ENCODE data around the gene TRAPPC12. TPM values are rescaled to one million over a fixed set of nuclear protein-coding genes. Genes with fewer than 3 reads are reported as not detected.

TRAPPC12 gene
- total RNA-seq, 1 donor from 2014 or later, result 89.7 TPM

DNA sequence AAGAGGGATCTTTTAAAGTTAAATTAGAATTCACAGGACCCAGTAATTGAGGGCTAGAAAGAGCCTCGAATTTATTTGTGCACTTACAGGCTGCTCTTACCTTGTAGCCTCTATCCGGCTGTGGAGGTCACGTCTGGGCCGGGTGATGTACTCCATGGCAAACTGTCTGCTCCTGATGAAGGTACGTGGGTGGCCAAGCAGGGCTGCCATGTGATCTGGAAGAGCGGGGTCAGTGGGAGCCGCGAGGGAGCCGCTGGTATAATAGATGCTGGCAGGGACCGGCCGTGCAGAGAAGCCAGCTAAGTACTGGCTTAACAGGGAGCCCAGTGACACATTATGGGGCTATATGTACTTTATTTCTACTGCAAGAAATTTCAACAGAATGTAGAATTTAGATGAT, 80.7 kb downstream of the TRAPPC12 start:
- no peak for DNase-seq (ENCODE audit: extremely low spot score, unreplicated experiment)
- Mint-ChIP-seq H3K4me3 (ENCODE audit: unreplicated experiment) (no peak overlapping the region), H3K9me3 (ENCODE audit: unreplicated experiment) (no peaks in the 10 kb centered on the region), H3K27ac (ENCODE audit: unreplicated experiment) (no peak overlapping the region), H3K36me3 (ENCODE audit: unreplicated experiment) (peaks cover 24% of the 10 kb centered on the region), H3K4me1 (ENCODE audit: unreplicated experiment) (peaks cover 2% of the 10 kb centered on the region), H3K27me3 (ENCODE audit: unreplicated experiment) (no peaks in the 10 kb centered on the region)
- TF ChIP-seq, protein P1, sequence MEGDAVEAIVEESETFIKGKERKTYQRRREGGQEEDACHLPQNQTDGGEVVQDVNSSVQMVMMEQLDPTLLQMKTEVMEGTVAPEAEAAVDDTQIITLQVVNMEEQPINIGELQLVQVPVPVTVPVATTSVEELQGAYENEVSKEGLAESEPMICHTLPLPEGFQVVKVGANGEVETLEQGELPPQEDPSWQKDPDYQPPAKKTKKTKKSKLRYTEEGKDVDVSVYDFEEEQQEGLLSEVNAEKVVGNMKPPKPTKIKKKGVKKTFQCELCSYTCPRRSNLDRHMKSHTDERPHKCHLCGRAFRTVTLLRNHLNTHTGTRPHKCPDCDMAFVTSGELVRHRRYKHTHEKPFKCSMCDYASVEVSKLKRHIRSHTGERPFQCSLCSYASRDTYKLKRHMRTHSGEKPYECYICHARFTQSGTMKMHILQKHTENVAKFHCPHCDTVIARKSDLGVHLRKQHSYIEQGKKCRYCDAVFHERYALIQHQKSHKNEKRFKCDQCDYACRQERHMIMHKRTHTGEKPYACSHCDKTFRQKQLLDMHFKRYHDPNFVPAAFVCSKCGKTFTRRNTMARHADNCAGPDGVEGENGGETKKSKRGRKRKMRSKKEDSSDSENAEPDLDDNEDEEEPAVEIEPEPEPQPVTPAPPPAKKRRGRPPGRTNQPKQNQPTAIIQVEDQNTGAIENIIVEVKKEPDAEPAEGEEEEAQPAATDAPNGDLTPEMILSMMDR (IDR thresholded peaks at IDR 0.05), result no peak

DNA sequence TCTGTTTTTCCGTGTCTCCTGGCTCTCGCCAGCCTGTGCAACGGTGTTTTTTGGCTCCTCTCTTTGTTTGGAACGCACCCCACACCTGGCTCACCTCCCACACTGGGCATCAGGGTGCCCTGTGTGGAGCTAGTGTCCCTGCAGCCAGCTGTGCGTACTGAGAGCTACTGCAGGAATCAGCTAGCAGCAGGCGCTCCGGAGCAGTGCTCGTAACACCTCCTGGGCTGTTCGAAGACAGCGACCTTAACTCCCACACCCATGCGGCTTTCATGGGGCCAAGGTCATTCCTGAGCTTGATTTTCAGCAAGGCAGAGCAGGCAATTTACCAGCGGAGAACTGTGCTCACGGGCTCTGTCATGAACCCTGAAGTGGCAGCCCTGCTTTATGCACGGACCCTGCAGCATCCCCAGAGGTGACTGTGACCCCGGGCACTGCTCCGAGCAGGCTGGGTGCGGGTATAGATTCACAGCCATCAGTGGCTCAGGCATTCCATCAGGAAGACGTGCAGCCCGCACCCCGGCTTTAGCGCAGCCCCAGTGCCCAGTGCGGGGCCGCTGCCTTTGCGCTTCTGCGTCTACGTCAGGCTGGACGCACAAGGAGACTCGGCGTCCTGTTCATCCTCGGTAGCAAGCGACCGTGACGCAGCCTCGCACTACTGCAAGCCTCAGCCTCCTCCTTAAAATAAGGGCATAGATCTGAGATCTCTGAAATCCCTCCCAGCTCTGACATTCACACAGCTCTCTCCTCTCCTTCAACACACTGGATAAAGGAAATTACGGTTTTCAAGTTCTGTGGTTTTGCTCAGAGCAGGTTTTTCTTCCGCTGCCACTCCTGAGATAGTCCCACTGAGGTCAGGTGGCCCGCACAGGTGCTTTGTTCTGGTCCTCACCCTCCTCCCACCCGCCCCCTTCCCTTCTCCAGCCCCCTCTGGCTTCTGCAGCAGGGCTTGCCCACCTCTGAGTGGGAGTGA, 81.6 kb downstream of the TRAPPC12 start:
- no peak for DNase-seq (ENCODE audit: extremely low spot score, unreplicated experiment)
- TF ChIP-seq, protein P1 (IDR thresholded peaks at IDR 0.05), result no peak
- no peak overlapping the region for H3K4me3 Mint-ChIP-seq (ENCODE audit: unreplicated experiment)
- H3K9me3 Mint-ChIP-seq (ENCODE audit: unreplicated experiment), result no peaks in the 10 kb centered on the region
- H3K4me1 Mint-ChIP-seq (ENCODE audit: unreplicated experiment), result peaks cover 7% of the 10 kb centered on the region
- H3K27me3 Mint-ChIP-seq (ENCODE audit: unreplicated experiment), result no peaks in the 10 kb centered on the region
- H3K27ac Mint-ChIP-seq (ENCODE audit: unreplicated experiment), result no peak overlapping the region
- H3K36me3 Mint-ChIP-seq (ENCODE audit: unreplicated experiment), result peaks cover 16% of the 10 kb centered on the region

DNA sequence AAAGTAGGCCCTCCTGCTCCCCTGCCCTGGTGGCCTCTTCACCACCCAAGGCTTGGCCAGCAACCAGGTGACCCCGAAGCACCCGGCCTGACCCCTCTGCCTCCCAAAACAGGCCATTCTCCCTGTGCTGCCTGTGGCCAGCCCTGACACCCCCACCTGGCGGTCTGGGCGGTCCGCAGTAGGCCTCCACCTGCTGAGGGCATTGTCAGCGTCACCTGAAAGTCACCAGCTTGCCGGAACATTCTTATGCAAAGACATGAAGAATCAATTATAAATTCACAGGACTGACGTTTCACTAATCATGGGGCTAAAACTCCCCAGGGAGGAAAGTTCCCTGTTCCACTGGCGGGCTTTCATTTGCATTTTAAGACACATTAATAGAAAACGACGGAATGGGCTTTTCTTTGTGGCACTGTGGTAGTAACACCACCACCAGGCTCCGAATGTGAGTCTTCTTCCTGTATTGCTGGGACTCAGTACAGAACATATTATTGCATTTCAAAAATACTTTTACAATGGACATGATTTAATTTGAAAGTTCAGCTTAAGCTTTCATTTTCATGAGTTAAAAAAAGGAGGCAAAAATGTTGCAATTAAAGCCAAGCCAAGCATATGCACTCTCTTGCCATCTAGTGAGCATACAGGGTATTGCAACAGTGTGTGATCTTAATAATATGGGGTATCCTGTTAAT, 82.5 kb downstream of the TRAPPC12 start:
- peaks cover 7% of the 10 kb centered on the region for H3K4me1 Mint-ChIP-seq (ENCODE audit: unreplicated experiment)
- H3K36me3 Mint-ChIP-seq (ENCODE audit: unreplicated experiment), result peaks cover 12% of the 10 kb centered on the region
- H3K4me3 Mint-ChIP-seq (ENCODE audit: unreplicated experiment), result no peak overlapping the region
- DNase-seq (ENCODE audit: extremely low spot score, unreplicated experiment), result no peak
- no peaks in the 10 kb centered on the region for H3K27me3 Mint-ChIP-seq (ENCODE audit: unreplicated experiment)
- no peaks in the 10 kb centered on the region for H3K9me3 Mint-ChIP-seq (ENCODE audit: unreplicated experiment)
- TF ChIP-seq, protein P1 (IDR thresholded peaks at IDR 0.05), result peak; percentile 82
- H3K27ac Mint-ChIP-seq (ENCODE audit: unreplicated experiment), result no peak overlapping the region

DNA sequence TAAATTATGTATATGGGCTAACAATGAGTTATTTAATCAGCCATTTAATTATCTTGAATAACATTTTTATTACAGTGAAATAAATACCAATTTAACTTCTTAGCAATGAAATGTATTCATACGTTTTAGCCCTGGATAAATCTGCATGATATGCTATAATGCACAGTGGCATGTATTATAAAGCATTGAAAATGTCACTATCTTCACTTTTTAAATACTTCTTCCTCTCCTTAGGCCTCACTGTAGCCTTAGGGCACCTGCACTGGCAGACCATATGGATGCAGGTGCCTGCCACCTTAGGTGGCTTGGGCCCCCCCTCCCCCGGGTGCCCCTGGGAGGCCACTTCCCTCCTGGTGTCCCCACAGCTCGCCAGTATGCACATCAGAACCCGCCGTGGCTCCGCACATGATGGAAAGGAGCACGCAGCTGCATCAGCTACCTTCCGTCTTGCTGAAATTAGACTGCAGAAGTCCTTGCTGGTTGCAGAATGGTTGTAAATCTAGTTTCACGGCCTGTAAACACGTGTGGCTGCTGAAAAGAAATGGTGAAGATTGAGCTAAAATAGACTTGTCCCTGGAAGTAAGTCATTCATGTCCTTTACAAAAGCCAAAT, 83.1 kb downstream of the TRAPPC12 start:
- TF ChIP-seq, protein P1 (IDR thresholded peaks at IDR 0.05), result peak; percentile 42
- Mint-ChIP-seq H3K27ac (ENCODE audit: unreplicated experiment) (no peak overlapping the region), H3K9me3 (ENCODE audit: unreplicated experiment) (no peaks in the 10 kb centered on the region), H3K4me3 (ENCODE audit: unreplicated experiment) (no peak overlapping the region), H3K27me3 (ENCODE audit: unreplicated experiment) (no peaks in the 10 kb centered on the region), H3K4me1 (ENCODE audit: unreplicated experiment) (peaks cover 7% of the 10 kb centered on the region), H3K36me3 (ENCODE audit: unreplicated experiment) (peaks cover 15% of the 10 kb centered on the region)
- no peak for DNase-seq (ENCODE audit: extremely low spot score, unreplicated experiment)

All from osteocyte (in vitro differentiated cells).